Hepatocyte (in vitro differentiated cells): ENCODE measurements around the gene XYLT1. TPM values are rescaled to one million over a fixed set of nuclear protein-coding genes. Genes with fewer than 3 reads are reported as not detected.
A peak's percentile ranks its signal among the peaks of the same experiment; 100 is the strongest.

ENCODE experiments used
- DNase-seq: peaks from one replicate; pipeline ENCODE4 v3.0.0-alpha.2; 2016; ENCODE audit warnings: low spot score
- H2AFZ ChIP-seq: fragments of 200-600 bp; sonication (generic); 2 replicates; pipeline ENCODE4 v1.6.0; 2016; ENCODE audit warnings: antibody characterized with exemption, mild to moderate bottlenecking
- H3K27ac ChIP-seq: fragments of 200-600 bp; sonication (generic); 2 replicates; pipeline ENCODE4 v1.5.1; 2016; ENCODE audit warnings: mild to moderate bottlenecking
- H3K27me3 ChIP-seq: fragments of 200-600 bp; sonication (generic); 2 replicates; pipeline ENCODE4 v1.6.1; 2016
- H3K36me3 ChIP-seq: fragments of 200-600 bp; sonication (generic); replicated peaks from 2 replicates; pipeline ENCODE4 v1.5.1; 2016; ENCODE audit warnings: low read depth; ENCODE audit not compliant: insufficient read depth
- H3K4me1 ChIP-seq: fragments of 200-600 bp; sonication (generic); 2 replicates; pipeline ENCODE4 v1.5.1; 2016; ENCODE audit warnings: mild to moderate bottlenecking, moderate library complexity; ENCODE audit not compliant: insufficient read depth
- H3K4me2 ChIP-seq: fragments of 200-600 bp; sonication (generic); 2 replicates; pipeline ENCODE4 v1.6.0; 2016
- H3K4me3 ChIP-seq: fragments of 200-600 bp; sonication (generic); 2 replicates; pipeline ENCODE4 v1.5.1; 2016; ENCODE audit warnings: mild to moderate bottlenecking
- H3K79me2 ChIP-seq: fragments of 200-600 bp; sonication (generic); 2 replicates; pipeline ENCODE4 v1.6.0; 2017; ENCODE audit warnings: mild to moderate bottlenecking
- H3K9me2 ChIP-seq: fragments of 200-600 bp; sonication (generic); replicated peaks from 2 replicates; pipeline ENCODE4 v1.6.0; 2017; ENCODE audit warnings: mild to moderate bottlenecking; ENCODE audit not compliant: insufficient read depth
- H3K9me3 ChIP-seq: fragments of 200-600 bp; sonication (generic); 2 replicates; pipeline ENCODE4 v1.5.1; 2016; ENCODE audit warnings: low read depth, mild to moderate bottlenecking
- H4K20me1 ChIP-seq: fragments of 200-600 bp; sonication (generic); 2 replicates; pipeline ENCODE4 v1.6.0; 2016; ENCODE audit warnings: mild to moderate bottlenecking; ENCODE audit not compliant: insufficient read depth, poor library complexity, severe bottlenecking
- CTCF ChIP-seq: fragments of 200-600 bp; sonication (generic); IDR thresholded peaks from 2 replicates; pipeline ENCODE4 v1.5.1; 2016; ENCODE audit warnings: antibody characterized with exemption, mild to moderate bottlenecking; ENCODE audit not compliant: poor library complexity
- EZH2 ChIP-seq: fragments of 200-600 bp; sonication (generic); IDR thresholded peaks from 2 replicates; pipeline ENCODE4 v1.6.1; 2016; ENCODE audit warnings: antibody characterized with exemption, mild to moderate bottlenecking, borderline replicate concordance
- EZH2phosphoT487 ChIP-seq: fragments of 200-600 bp; sonication (generic); IDR thresholded peaks from one replicate; pipeline ENCODE4 v1.6.1; 2018; ENCODE audit warnings: antibody characterized with exemption, mild to moderate bottlenecking, low read depth, moderate library complexity; ENCODE audit not compliant: unreplicated experiment, severe bottlenecking
- WGBS: methylation state at CpG from one replicate; pipeline ENCODE4 v1.1.6; 2016; ENCODE audit warnings: low lambda C conversion rate; ENCODE audit errors: missing lambda C conversion rate; 5-methylcytosine and 5-hydroxymethylcytosine counted together
- polyA plus RNA-seq: library from polyadenylated mRNA; unstranded; fragments of >200 nt; fragmentation: Nextera tagmentation; extraction: Ambion mirVana; gene quantifications from 2 replicates; pipeline ENCODE4 v1.2.1, GENCODE V29; 2016
- total RNA-seq: library from RNA; depleted of rRNA; stranded (reverse); fragments of >200 nt; gene quantifications from 2 replicates; pipeline ENCODE4 v1.2.3, GENCODE V29; 2014

The XYLT1 gene
- total RNA-seq (12.5 and 13.7 TPM in 2 replicates), polyA plus RNA-seq (6.9 TPM in 2 replicates)

DNA sequence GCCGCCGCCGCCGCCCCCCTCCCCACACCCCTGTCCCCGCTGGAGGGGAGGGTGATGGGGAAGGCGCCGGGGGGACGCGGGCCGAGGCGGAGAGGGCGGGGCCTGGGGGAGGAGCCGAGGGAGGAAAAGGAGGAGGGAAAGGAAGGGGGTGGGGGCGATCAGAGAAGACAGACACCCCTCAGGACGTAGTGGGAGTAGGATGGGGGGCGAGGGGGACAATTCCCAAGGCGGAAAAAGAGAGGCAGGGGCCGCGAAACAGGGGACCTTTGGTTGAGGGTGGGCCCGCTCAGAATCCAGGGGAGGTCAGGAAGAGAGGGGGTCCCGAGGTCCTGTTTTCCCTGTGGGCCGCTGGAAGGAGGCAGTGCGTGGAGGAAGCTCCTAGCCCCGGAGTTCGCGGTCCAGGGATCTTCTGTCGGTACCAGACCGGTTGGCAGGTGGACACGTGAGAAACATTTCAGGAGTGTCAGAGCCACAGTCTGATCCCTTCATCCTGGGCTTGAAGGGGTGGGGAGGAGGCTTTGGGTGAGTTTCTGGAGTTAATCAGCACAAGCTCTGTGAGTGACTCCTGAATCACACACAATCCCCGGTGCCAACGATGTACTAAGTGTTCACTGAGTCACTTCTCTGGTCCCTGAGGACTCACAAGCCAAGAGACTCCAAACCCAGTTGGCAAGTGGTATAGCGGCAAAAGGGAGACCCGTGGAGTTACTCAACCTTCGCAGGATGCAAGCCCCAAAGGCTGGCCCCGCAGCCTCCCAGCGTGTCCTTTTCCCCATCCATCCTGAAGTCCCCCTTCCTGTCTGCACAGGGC, at the start of gene XYLT1:
XYLT1 (minus strand) TSS at position 53 of the 811 bp plus-strand sequence. CDS start 164 bp downstream, outside the sequence.
- Histone ChIP-seq H3K4me1 (peaks cover 29% of the 10 kb centered on the region), H3K9me2 (no peaks in the 10 kb centered on the region), H3K36me3 (no peaks in the 10 kb centered on the region), H3K79me2 (peaks cover 22% of the 10 kb centered on the region), H4K20me1 (peaks cover 3% of the 10 kb centered on the region), H3K4me3 (peak within 1 kb of the TSS; percentile 83), H3K27ac (peak within 1 kb of the TSS; percentile 82), H3K27me3 (no peaks in the 10 kb centered on the region), H3K9me3 (no peaks in the 10 kb centered on the region), H3K4me2 (peak within 1 kb of the TSS; percentile 94), H2AFZ (peak within 1 kb of the TSS; percentile 62)
- DNase-seq, result peak; percentile 71
- no peak for TF ChIP-seq EZH2
- 19% methylated on average over 17 of the region's 36 CpGs for WGBS

GRCh38 chr16:17520111-17520510, 49.4 kb upstream of the XYLT1 start:
- H3K4me2 ChIP-seq, result no peak overlapping the region
- H3K27ac ChIP-seq, result no peak overlapping the region
- no peak overlapping the region for H3K4me3 ChIP-seq
- no peaks in the 10 kb centered on the region for H4K20me1 ChIP-seq
- WGBS, result 93% methylated on average over 3 of the region's 3 CpGs
- H3K4me1 ChIP-seq, result no peaks in the 10 kb centered on the region
- no peak for DNase-seq
- H3K36me3 ChIP-seq, result no peaks in the 10 kb centered on the region
- no peaks in the 10 kb centered on the region for H3K9me3 ChIP-seq
- H3K79me2 ChIP-seq, result no peaks in the 10 kb centered on the region
- H3K9me2 ChIP-seq, result no peaks in the 10 kb centered on the region
- TF ChIP-seq EZH2 (no peak), CTCF (no peak), EZH2phosphoT487 (no peak)
- no peak overlapping the region for H2AFZ ChIP-seq
- peaks cover 5% of the 10 kb centered on the region for H3K27me3 ChIP-seq

- DNase-seq, result no peak
- H3K9me3 ChIP-seq, result no peaks in the 10 kb centered on the region
- no peak overlapping the region for H3K27ac ChIP-seq
- peaks cover 5% of the 10 kb centered on the region for H3K27me3 ChIP-seq
- no peaks in the 10 kb centered on the region for H3K79me2 ChIP-seq
- 73% methylated on average over 9 of the region's 9 CpGs for WGBS
- H3K4me1 ChIP-seq, result no peaks in the 10 kb centered on the region
- H3K36me3 ChIP-seq, result no peaks in the 10 kb centered on the region
- no peaks in the 10 kb centered on the region for H4K20me1 ChIP-seq
- no peaks in the 10 kb centered on the region for H3K9me2 ChIP-seq
- no peak for TF ChIP-seq EZH2phosphoT487
- H2AFZ ChIP-seq, result no peak overlapping the region
- H3K4me2 ChIP-seq, result no peak overlapping the region
- H3K4me3 ChIP-seq, result no peak overlapping the region
Observed at GRCh38 chr16:17519101-17519955, 48.6 kb upstream of the XYLT1 start.

- DNase-seq, result no peak
- H3K79me2 ChIP-seq, result no peaks in the 10 kb centered on the region
- 68% methylated on average over 3 of the region's 3 CpGs for WGBS
- H3K36me3 ChIP-seq, result no peaks in the 10 kb centered on the region
- no peaks in the 10 kb centered on the region for H3K9me2 ChIP-seq
- no peak overlapping the region for H3K27ac ChIP-seq
- H4K20me1 ChIP-seq, result no peaks in the 10 kb centered on the region
- no peaks in the 10 kb centered on the region for H3K4me1 ChIP-seq
- H3K4me3 ChIP-seq, result no peak overlapping the region
- TF ChIP-seq EZH2 (no peak), EZH2phosphoT487 (no peak), CTCF (no peak)
- H3K4me2 ChIP-seq, result no peak overlapping the region
- H3K27me3 ChIP-seq, result peaks cover 5% of the 10 kb centered on the region
- H2AFZ ChIP-seq, result no peak overlapping the region
- no peaks in the 10 kb centered on the region for H3K9me3 ChIP-seq
Observed at GRCh38 chr16:17518441-17518840, 47.7 kb upstream of the XYLT1 start.
